Measurements from ENCODE around the gene WASF3. TPM values are rescaled to one million over a fixed set of nuclear protein-coding genes. Genes with fewer than 3 reads are reported as not detected.

Gene WASF3
- total and polyA plus RNA-seq, 2 donors from 2014 or later, result 3.7 to 18.5 TPM

DNA sequence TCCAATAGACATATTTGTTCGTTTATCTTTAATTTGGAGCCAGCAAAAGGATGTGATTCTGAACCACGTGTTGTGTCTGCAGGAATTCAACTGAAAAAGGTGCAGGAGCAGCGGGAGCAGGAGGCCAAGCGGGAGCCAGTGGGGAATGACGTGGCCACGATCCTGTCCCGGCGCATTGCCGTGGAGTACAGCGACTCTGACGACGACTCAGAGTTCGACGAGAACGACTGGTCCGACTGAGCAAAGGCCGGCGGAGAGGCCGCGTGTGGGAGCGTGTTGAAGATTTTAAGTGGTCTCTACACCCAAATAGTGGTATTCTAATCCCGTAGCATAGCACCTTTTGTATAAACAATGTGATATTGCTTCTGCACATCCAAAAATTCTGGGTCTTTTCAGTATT lies 128.1 kb downstream of the WASF3 start:
- Histone ChIP-seq H3K9me3 (ENCODE audit: control insufficient read depth in 2 of 3, insufficient read depth in 1 of 3, low read length in 3 of 3) (peaks cover 0 to 5% (median 1%) of the 10 kb centered on the region in 3 donors), H3K9ac (ENCODE audit: low read length in 3 of 3) (no peak overlapping the region), H3K27me3 (ENCODE audit: control insufficient read depth, insufficient read depth, low read length) (no peaks in the 10 kb centered on the region), H3K4me1 (ENCODE audit: control insufficient read depth in 2 of 3, insufficient read depth in 2 of 3, low read depth in 1 of 3, low read length in 3 of 3) (no peaks in the 10 kb centered on the region), H3K36me3 (ENCODE audit: control insufficient read depth in 2 of 3, insufficient read depth in 3 of 3, low read length in 3 of 3) (peaks cover 5 to 22% (median 13%) of the 10 kb centered on the region in 3 donors), H3K4me3 (ENCODE audit: low read length in 3 of 3) (no peak overlapping the region), H3K27ac (ENCODE audit: low read depth in 2 of 2, low read length in 2 of 2) (no peak overlapping the region)
- TF ChIP-seq, protein P1, sequence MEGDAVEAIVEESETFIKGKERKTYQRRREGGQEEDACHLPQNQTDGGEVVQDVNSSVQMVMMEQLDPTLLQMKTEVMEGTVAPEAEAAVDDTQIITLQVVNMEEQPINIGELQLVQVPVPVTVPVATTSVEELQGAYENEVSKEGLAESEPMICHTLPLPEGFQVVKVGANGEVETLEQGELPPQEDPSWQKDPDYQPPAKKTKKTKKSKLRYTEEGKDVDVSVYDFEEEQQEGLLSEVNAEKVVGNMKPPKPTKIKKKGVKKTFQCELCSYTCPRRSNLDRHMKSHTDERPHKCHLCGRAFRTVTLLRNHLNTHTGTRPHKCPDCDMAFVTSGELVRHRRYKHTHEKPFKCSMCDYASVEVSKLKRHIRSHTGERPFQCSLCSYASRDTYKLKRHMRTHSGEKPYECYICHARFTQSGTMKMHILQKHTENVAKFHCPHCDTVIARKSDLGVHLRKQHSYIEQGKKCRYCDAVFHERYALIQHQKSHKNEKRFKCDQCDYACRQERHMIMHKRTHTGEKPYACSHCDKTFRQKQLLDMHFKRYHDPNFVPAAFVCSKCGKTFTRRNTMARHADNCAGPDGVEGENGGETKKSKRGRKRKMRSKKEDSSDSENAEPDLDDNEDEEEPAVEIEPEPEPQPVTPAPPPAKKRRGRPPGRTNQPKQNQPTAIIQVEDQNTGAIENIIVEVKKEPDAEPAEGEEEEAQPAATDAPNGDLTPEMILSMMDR (IDR thresholded peaks at IDR 0.05; ENCODE audit: borderline replicate concordance, extremely low read depth, insufficient read depth), result no peak
- no peak for FAIRE-seq
- no peak for DNase-seq
- intact Hi-C loops (cut with DNase I), result no loop called here

DNA sequence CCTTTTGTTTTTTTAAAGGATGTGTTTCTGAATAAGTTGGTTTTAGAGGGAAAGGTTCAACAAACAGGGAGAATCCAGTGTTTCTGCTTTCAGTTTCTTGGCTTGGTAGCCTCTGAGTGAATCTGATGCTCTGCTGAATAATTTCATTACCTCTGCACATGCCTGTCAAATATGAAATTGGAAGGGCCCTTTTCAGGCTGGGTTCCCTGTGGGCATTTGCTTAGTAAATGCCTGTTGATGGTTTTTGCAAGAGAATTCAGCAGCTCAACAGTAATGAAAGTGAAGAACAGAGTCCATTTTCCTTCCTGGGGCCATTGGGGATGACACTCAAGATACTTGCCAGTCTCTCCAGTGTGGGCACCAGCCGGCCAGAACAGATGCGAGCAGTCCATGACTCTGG lies 128.8 kb downstream of the WASF3 start:
- H3K9ac ChIP-seq (ENCODE audit: low read length in 3 of 3), result no peak overlapping the region
- FAIRE-seq (no peak), DNase-seq (no peak)
- H3K4me3 ChIP-seq (ENCODE audit: low read length in 3 of 3), result no peak overlapping the region
- no peaks in the 10 kb centered on the region for H3K4me1 ChIP-seq (ENCODE audit: control insufficient read depth in 2 of 3, insufficient read depth in 2 of 3, low read depth in 1 of 3, low read length in 3 of 3)
- H3K36me3 ChIP-seq (ENCODE audit: control insufficient read depth in 2 of 3, insufficient read depth in 3 of 3, low read length in 3 of 3), result peaks cover 5 to 21% (median 12%) of the 10 kb centered on the region in 3 donors
- TF ChIP-seq, protein P1 (IDR thresholded peaks at IDR 0.05; ENCODE audit: borderline replicate concordance, extremely low read depth, insufficient read depth), result no peak
- H3K9me3 ChIP-seq (ENCODE audit: control insufficient read depth in 2 of 3, insufficient read depth in 1 of 3, low read length in 3 of 3), result peaks cover 0 to 5% (median 1%) of the 10 kb centered on the region in 3 donors
- H3K27ac ChIP-seq (ENCODE audit: low read depth in 2 of 2, low read length in 2 of 2), result no peak overlapping the region
- intact Hi-C loops (cut with DNase I), result no loop called here
- no peaks in the 10 kb centered on the region for H3K27me3 ChIP-seq (ENCODE audit: control insufficient read depth, insufficient read depth, low read length)

DNA sequence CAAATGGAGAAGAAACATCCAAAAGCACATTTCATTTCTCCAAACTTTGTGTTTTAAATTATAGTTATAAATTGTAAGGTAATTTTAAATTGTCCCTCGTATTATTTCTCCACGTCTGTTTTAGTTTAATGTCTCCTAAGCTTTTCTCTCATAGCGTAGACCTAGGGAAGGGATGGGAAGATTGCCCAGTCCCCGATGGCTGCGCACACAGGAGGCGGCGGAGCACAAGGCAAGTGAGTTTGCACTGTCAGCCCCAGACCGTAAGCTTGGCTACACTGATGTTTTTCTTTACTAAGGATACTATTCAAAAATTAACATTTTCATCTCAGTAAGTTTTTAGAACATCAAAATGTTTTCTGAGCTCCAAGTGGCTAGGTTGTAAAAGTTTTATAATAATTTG lies 130.8 kb downstream of the WASF3 start:
- TF ChIP-seq, protein P1 (IDR thresholded peaks at IDR 0.05; ENCODE audit: borderline replicate concordance, extremely low read depth, insufficient read depth), result no peak
- DNase-seq (no peak), FAIRE-seq (no peak)
- intact Hi-C loops (cut with DNase I), result no loop called here
- Histone ChIP-seq H3K27me3 (ENCODE audit: control insufficient read depth, insufficient read depth, low read length) (no peaks in the 10 kb centered on the region), H3K9me3 (ENCODE audit: control insufficient read depth in 2 of 3, insufficient read depth in 1 of 3, low read length in 3 of 3) (peaks cover 0 to 5% (median 1%) of the 10 kb centered on the region in 3 donors), H3K9ac (ENCODE audit: low read length in 3 of 3) (no peak overlapping the region), H3K36me3 (ENCODE audit: control insufficient read depth in 2 of 3, insufficient read depth in 3 of 3, low read length in 3 of 3) (peaks cover 4 to 11% (median 5%) of the 10 kb centered on the region in 3 donors), H3K4me1 (ENCODE audit: control insufficient read depth in 2 of 3, insufficient read depth in 2 of 3, low read depth in 1 of 3, low read length in 3 of 3) (no peaks in the 10 kb centered on the region), H3K4me3 (ENCODE audit: low read length in 3 of 3) (no peak overlapping the region), H3K27ac (ENCODE audit: low read depth in 2 of 2, low read length in 2 of 2) (no peak overlapping the region)

DNA sequence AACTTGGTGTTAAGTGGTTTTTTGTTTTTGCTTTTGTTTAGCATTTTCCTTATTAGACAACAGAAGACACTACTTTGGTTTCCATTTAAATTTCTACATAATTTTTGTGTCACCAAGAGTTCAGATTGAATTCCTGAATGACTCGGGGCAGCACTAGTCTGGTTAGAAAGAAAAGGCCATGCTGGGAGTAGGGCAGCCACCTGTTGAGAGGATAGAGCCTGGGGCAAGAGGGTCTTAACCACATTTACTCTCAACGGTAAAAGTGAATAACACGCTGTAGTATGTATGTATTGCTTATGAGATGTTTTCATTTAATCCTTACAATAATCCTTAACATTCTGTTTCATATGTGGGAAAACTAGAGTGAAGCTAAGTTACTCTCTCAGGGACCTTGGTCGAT lies 131.5 kb downstream of the WASF3 start:
- intact Hi-C loops (cut with DNase I), result no loop called here
- Histone ChIP-seq H3K36me3 (ENCODE audit: control insufficient read depth in 2 of 3, insufficient read depth in 3 of 3, low read length in 3 of 3) (peaks cover 4 to 9% (median 5%) of the 10 kb centered on the region in 3 donors), H3K9ac (ENCODE audit: low read length in 3 of 3) (no peak overlapping the region), H3K4me1 (ENCODE audit: control insufficient read depth in 2 of 3, insufficient read depth in 2 of 3, low read depth in 1 of 3, low read length in 3 of 3) (no peaks in the 10 kb centered on the region), H3K4me3 (ENCODE audit: low read length in 3 of 3) (no peak overlapping the region), H3K27me3 (ENCODE audit: control insufficient read depth, insufficient read depth, low read length) (no peaks in the 10 kb centered on the region), H3K27ac (ENCODE audit: low read depth in 2 of 2, low read length in 2 of 2) (no peak overlapping the region), H3K9me3 (ENCODE audit: control insufficient read depth in 2 of 3, insufficient read depth in 1 of 3, low read length in 3 of 3) (peaks cover 0 to 5% (median 1%) of the 10 kb centered on the region in 3 donors)
- FAIRE-seq (no peak), DNase-seq (no peak)
- TF ChIP-seq, protein P1 (IDR thresholded peaks at IDR 0.05; ENCODE audit: borderline replicate concordance, extremely low read depth, insufficient read depth), result no peak
